ES-I3 (cell line): ENCODE results near the gene CLCNKB.
"Not testable (repeated sequence)": the region's sequence is repeated elsewhere in the genome, so short reads cannot be mapped to it uniquely, and the experiment has no call there.

Experiments used
- H3K36me3 ChIP-seq: 2 replicates; pipeline ENCODE4 v1.6.1; 2013; ENCODE audit warnings: mild to moderate bottlenecking, low read length, control low read depth, moderate library complexity; ENCODE audit not compliant: insufficient read depth
- H3K4me1 ChIP-seq: 2 replicates; pipeline ENCODE4 v1.6.1; 2013; ENCODE audit warnings: mild to moderate bottlenecking, control low read depth, low read length; ENCODE audit not compliant: insufficient read depth
- H3K9ac ChIP-seq: 2 replicates; pipeline ENCODE4 v1.6.1; 2013; ENCODE audit warnings: low read depth, mild to moderate bottlenecking, low read length, moderate library complexity
- H3K9me3 ChIP-seq: 2 replicates; pipeline ENCODE4 v1.6.1; 2013; ENCODE audit warnings: mild to moderate bottlenecking, low read length, moderate library complexity; ENCODE audit not compliant: control insufficient read depth, insufficient read depth

The CLCNKB gene

GRCh38 chr1:16019644-16020277 is 23.8 kb upstream of the CLCNKB start:
- H3K9ac ChIP-seq = no peak overlapping the region
- no peaks in the 10 kb centered on the region for H3K9me3 ChIP-seq
- H3K4me1 ChIP-seq = peaks cover 27% of the 10 kb centered on the region; the same call in 1 of the 2 replicates
- no peaks in the 10 kb centered on the region for H3K36me3 ChIP-seq

GRCh38 chr1:16020325-16020724 is 23.3 kb upstream of the CLCNKB start:
- no peaks in the 10 kb centered on the region for H3K9me3 ChIP-seq
- H3K9ac ChIP-seq = no peak overlapping the region
- peaks cover 27% of the 10 kb centered on the region; the same call in 1 of the 2 replicates for H3K4me1 ChIP-seq
- H3K36me3 ChIP-seq = no peaks in the 10 kb centered on the region

GRCh38 chr1:16020878-16021277 is 22.7 kb upstream of the CLCNKB start:
- not testable (repeated sequence) for H3K36me3 ChIP-seq, H3K9me3 ChIP-seq, H3K9ac ChIP-seq
- peaks cover 27% of the 10 kb centered on the region; the same call in 1 of the 2 replicates for H3K4me1 ChIP-seq

GRCh38 chr1:16021681-16022080 is 21.9 kb upstream of the CLCNKB start, which contains the start of gene CLCNKA:
TSS of gene CLCNKA (plus strand) at chr1:16022036. CDS start at chr1:16022620, 584 bp downstream.
- H3K36me3 ChIP-seq = no peaks in the 10 kb centered on the region
- no peaks in the 10 kb centered on the region for H3K9me3 ChIP-seq
- peaks cover 27% of the 10 kb centered on the region; the same call in 1 of the 2 replicates for H3K4me1 ChIP-seq
- H3K9ac ChIP-seq = no peak within 1 kb of the TSS

GRCh38 chr1:16022393-16022792 is 21.2 kb upstream of the CLCNKB start:
- peaks cover 25% of the 10 kb centered on the region; the same call in 1 of the 2 replicates for H3K4me1 ChIP-seq
- H3K9me3 ChIP-seq = no peaks in the 10 kb centered on the region
- no peaks in the 10 kb centered on the region for H3K36me3 ChIP-seq
- H3K9ac ChIP-seq = no peak overlapping the region

- Histone ChIP-seq H3K9ac (no peak overlapping the region), H3K9me3 (no peaks in the 10 kb centered on the region), H3K4me1 (peaks cover 18% of the 10 kb centered on the region; the same call in 1 of the 2 replicates), H3K36me3 (no peaks in the 10 kb centered on the region)
Observed at GRCh38 chr1:16023050-16023653, 20.4 kb upstream of the CLCNKB start.

GRCh38 chr1:16026302-16026701 is 17.3 kb upstream of the CLCNKB start:
- H3K36me3 ChIP-seq, H3K9me3 ChIP-seq, H3K4me1 ChIP-seq: not testable (repeated sequence)
- peak overlapping the region; percentile 36; the same call in 1 of the 2 replicates for H3K9ac ChIP-seq

GRCh38 chr1:16026723-16027484 is 16.7 kb upstream of the CLCNKB start:
- H3K9me3 ChIP-seq = no peaks in the 10 kb centered on the region
- H3K36me3 ChIP-seq = no peaks in the 10 kb centered on the region
- no peaks in the 10 kb centered on the region; the same call in 1 of the 2 replicates for H3K4me1 ChIP-seq
- peak overlapping the region; percentile 39; the same call in 1 of the 2 replicates for H3K9ac ChIP-seq

GRCh38 chr1:16028237-16029002 is 15.2 kb upstream of the CLCNKB start:
- Histone ChIP-seq H3K9ac (no peak overlapping the region), H3K9me3 (no peaks in the 10 kb centered on the region), H3K4me1 (peaks cover 5% of the 10 kb centered on the region; the same call in 1 of the 2 replicates), H3K36me3 (no peaks in the 10 kb centered on the region)

- not testable (repeated sequence) for H3K9me3 ChIP-seq, H3K36me3 ChIP-seq, H3K9ac ChIP-seq, H3K4me1 ChIP-seq
Observed at GRCh38 chr1:16029003-16029268, 14.6 kb upstream of the CLCNKB start.

- no peak overlapping the region for H3K9ac ChIP-seq
- H3K36me3 ChIP-seq = no peaks in the 10 kb centered on the region
- H3K4me1 ChIP-seq = peaks cover 5% of the 10 kb centered on the region; the same call in 1 of the 2 replicates
- no peaks in the 10 kb centered on the region for H3K9me3 ChIP-seq
Observed at GRCh38 chr1:16029288-16029687, 14.3 kb upstream of the CLCNKB start.

- Histone ChIP-seq H3K9me3 (no peaks in the 10 kb centered on the region), H3K9ac (no peak overlapping the region), H3K36me3 (no peaks in the 10 kb centered on the region), H3K4me1 (peaks cover 5% of the 10 kb centered on the region; the same call in 1 of the 2 replicates)
Observed at GRCh38 chr1:16031551-16031950, 12.0 kb upstream of the CLCNKB start.

GRCh38 chr1:16032388-16033102 is 11.0 kb upstream of the CLCNKB start:
- Histone ChIP-seq H3K9me3 (no peaks in the 10 kb centered on the region), H3K36me3 (no peaks in the 10 kb centered on the region), H3K9ac (no peak overlapping the region), H3K4me1 (peaks cover 5% of the 10 kb centered on the region; the same call in 1 of the 2 replicates)
